HL-60 (cell line): ENCODE data around the gene MYO5B.

ENCODE experiments used
- DNase-seq, 2 experiments: peaks; one replicate each; pipeline ENCODE4 v3.0.0-alpha.2; 2010 to 2020; ENCODE audit warnings: low read depth in 1 of 2, low spot score in 1 of 2
- H3K27ac ChIP-seq: fragments of 250-450 bp; sonication (Bioruptor Pico); replicated peaks from 2 replicates; pipeline ENCODE4 v1.5.1; 2020; ENCODE audit warnings: mild to moderate bottlenecking, moderate library complexity
- H3K27me3 ChIP-seq: fragments of 250-450 bp; sonication (Bioruptor Pico); 2 replicates; pipeline ENCODE4 v1.5.1; 2021; ENCODE audit warnings: mild to moderate bottlenecking, moderate library complexity; ENCODE audit not compliant: insufficient read depth, poor library complexity, severe bottlenecking
- H3K4me3 ChIP-seq: replicated peaks from 2 replicates; pipeline ENCODE4 v1.5.1; 2011; ENCODE audit warnings: mild to moderate bottlenecking, control low read depth, low read length; ENCODE audit not compliant: insufficient read depth
- GABPA ChIP-seq: IDR thresholded peaks from 2 replicates; pipeline ENCODE4 v1.6.1; 2012; ENCODE audit warnings: low read depth
- POLR2AphosphoS5 ChIP-seq: IDR thresholded peaks from 2 replicates; pipeline ENCODE4 v1.6.1; 2012; ENCODE audit warnings: low read depth
- SPI1 ChIP-seq: IDR thresholded peaks from 2 replicates; pipeline ENCODE4 v1.6.1; 2012; ENCODE audit warnings: low read depth, mild to moderate bottlenecking, borderline replicate concordance
- TF ChIP-seq, protein P1 (sequence below): IDR thresholded peaks from one replicate; pipeline ENCODE4 v1.5.1; 2011; ENCODE audit warnings: low read length, control low read depth, inconsistent platforms; ENCODE audit not compliant: insufficient read depth
- TF ChIP-seq, protein P2 (sequence below): IDR thresholded peaks from 2 replicates; pipeline ENCODE4 v1.6.1; 2012; ENCODE audit warnings: low read depth; ENCODE audit not compliant: insufficient replicate concordance

MYO5B gene

GRCh38 chr18:50045126-50045525 lies 149.8 kb downstream of the MYO5B start:
- no peak overlapping the region for H3K4me3 ChIP-seq
- peaks cover 11% of the 10 kb centered on the region for H3K27me3 ChIP-seq
- no peak overlapping the region for H3K27ac ChIP-seq
- no peak for DNase-seq
- TF ChIP-seq, protein P1, sequence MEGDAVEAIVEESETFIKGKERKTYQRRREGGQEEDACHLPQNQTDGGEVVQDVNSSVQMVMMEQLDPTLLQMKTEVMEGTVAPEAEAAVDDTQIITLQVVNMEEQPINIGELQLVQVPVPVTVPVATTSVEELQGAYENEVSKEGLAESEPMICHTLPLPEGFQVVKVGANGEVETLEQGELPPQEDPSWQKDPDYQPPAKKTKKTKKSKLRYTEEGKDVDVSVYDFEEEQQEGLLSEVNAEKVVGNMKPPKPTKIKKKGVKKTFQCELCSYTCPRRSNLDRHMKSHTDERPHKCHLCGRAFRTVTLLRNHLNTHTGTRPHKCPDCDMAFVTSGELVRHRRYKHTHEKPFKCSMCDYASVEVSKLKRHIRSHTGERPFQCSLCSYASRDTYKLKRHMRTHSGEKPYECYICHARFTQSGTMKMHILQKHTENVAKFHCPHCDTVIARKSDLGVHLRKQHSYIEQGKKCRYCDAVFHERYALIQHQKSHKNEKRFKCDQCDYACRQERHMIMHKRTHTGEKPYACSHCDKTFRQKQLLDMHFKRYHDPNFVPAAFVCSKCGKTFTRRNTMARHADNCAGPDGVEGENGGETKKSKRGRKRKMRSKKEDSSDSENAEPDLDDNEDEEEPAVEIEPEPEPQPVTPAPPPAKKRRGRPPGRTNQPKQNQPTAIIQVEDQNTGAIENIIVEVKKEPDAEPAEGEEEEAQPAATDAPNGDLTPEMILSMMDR = no peak
- TF ChIP-seq, protein P2, sequence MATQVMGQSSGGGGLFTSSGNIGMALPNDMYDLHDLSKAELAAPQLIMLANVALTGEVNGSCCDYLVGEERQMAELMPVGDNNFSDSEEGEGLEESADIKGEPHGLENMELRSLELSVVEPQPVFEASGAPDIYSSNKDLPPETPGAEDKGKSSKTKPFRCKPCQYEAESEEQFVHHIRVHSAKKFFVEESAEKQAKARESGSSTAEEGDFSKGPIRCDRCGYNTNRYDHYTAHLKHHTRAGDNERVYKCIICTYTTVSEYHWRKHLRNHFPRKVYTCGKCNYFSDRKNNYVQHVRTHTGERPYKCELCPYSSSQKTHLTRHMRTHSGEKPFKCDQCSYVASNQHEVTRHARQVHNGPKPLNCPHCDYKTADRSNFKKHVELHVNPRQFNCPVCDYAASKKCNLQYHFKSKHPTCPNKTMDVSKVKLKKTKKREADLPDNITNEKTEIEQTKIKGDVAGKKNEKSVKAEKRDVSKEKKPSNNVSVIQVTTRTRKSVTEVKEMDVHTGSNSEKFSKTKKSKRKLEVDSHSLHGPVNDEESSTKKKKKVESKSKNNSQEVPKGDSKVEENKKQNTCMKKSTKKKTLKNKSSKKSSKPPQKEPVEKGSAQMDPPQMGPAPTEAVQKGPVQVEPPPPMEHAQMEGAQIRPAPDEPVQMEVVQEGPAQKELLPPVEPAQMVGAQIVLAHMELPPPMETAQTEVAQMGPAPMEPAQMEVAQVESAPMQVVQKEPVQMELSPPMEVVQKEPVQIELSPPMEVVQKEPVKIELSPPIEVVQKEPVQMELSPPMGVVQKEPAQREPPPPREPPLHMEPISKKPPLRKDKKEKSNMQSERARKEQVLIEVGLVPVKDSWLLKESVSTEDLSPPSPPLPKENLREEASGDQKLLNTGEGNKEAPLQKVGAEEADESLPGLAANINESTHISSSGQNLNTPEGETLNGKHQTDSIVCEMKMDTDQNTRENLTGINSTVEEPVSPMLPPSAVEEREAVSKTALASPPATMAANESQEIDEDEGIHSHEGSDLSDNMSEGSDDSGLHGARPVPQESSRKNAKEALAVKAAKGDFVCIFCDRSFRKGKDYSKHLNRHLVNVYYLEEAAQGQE = no peak
- no peak for TF ChIP-seq GABPA
- TF ChIP-seq SPI1 = no peak
- TF ChIP-seq POLR2AphosphoS5 = no peak

- Histone ChIP-seq H3K27ac (no peak overlapping the region), H3K27me3 (peaks cover 11% of the 10 kb centered on the region), H3K4me3 (no peak overlapping the region)
- no peak for DNase-seq
- TF ChIP-seq, protein P1 = no peak
- TF ChIP-seq SPI1 = no peak
- TF ChIP-seq GABPA = no peak
- TF ChIP-seq, protein P2 = no peak
- TF ChIP-seq POLR2AphosphoS5 = no peak
Observed at GRCh38 chr18:50044402-50044801, 150.5 kb downstream of the MYO5B start.

- Histone ChIP-seq H3K27ac (no peak overlapping the region), H3K4me3 (no peak overlapping the region), H3K27me3 (peaks cover 11% of the 10 kb centered on the region)
- no peak for DNase-seq
- no peak for TF ChIP-seq POLR2AphosphoS5
- TF ChIP-seq, protein P2 = no peak
- no peak for TF ChIP-seq GABPA
- no peak for TF ChIP-seq SPI1
- TF ChIP-seq, protein P1 = no peak
Observed at GRCh38 chr18:50042611-50043010, 152.3 kb downstream of the MYO5B start.
